GM12875 (cell line): ENCODE data around the gene HNRNPA1.

Source experiments
- H3K4me3 ChIP-seq: one replicate; pipeline ENCODE4 v1.5.1; 2011; ENCODE audit warnings: low read depth, low read length, control low read depth
- CTCF ChIP-seq: IDR thresholded peaks from 2 replicates; pipeline ENCODE4 v1.5.1; 2011; ENCODE audit warnings: low read depth, mild to moderate bottlenecking, control low read depth, inconsistent platforms, low read length, moderate library complexity, borderline replicate concordance; ENCODE audit not compliant: insufficient read depth

HNRNPA1 gene

GRCh38 chr12:54333420-54334034, 53.0 kb downstream of the HNRNPA1 start:
- no peak overlapping the region for H3K4me3 ChIP-seq
- TF ChIP-seq CTCF = no peak
